ENCODE data around the gene UBE2E2. TPM values are rescaled to one million over a fixed set of nuclear protein-coding genes. Genes with fewer than 3 reads are reported as not detected.

The UBE2E2 gene
- polyA plus RNA-seq, 1 donor from 2014 or later, result 19.8 TPM

DNA sequence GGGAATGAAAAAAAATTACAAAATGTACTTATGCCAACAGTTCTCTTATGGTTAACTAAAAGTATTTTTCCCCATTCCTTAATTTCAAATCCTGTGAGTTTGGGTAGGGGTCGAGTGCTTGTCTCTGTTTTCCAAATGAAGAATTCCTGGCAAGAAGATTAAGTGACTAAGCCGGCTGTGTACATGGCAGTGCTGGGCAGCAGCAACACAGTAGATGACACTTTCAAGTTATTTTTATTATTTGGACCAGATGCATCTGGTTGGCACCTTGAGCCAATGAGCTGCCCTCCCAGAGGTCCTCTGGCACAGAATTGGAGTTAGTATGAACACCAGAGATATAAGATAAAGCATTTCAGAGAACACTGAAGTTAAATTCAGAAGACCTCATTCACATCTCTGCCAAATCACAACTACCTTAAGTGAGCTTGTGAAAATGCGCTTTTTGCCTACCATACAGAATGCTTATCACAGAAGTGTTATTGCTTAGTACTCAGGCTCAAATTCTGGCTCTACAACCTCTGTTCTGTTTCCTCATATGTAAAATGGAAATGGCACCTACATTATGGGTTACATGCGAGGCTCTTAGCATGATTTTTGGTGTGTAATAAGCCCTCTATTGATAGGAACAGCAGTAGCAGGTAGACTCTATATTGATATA lies 256.9 kb downstream of the UBE2E2 start:
- Histone ChIP-seq H3K27ac (ENCODE audit: low read length) (no peak overlapping the region), H3K9me3 (ENCODE audit: low read length) (no peaks in the 10 kb centered on the region), H3K9me2 (ENCODE audit: insufficient read depth, low read length) (no peaks in the 10 kb centered on the region), H3K79me2 (replicated peaks; ENCODE audit: insufficient read depth, low read length) (no peaks in the 10 kb centered on the region), H3K27me3 (ENCODE audit: insufficient read depth, low read depth, low read length) (no peaks in the 10 kb centered on the region), H3F3A (ENCODE audit: insufficient read depth, low read length, poor library complexity, severe bottlenecking) (no peaks in the 10 kb centered on the region), H4K20me1 (ENCODE audit: insufficient read depth) (no peaks in the 10 kb centered on the region), H3K36me3 (ENCODE audit: insufficient read depth, low read length) (no peaks in the 10 kb centered on the region), H3K4me3 (ENCODE audit: low read length) (no peak overlapping the region), H3K9ac (ENCODE audit: low read length) (no peak overlapping the region), H3K4me2 (ENCODE audit: low read length) (no peak overlapping the region), H2AFZ (ENCODE audit: low read depth, low read length) (no peak overlapping the region)
- TF ChIP-seq, protein P1, sequence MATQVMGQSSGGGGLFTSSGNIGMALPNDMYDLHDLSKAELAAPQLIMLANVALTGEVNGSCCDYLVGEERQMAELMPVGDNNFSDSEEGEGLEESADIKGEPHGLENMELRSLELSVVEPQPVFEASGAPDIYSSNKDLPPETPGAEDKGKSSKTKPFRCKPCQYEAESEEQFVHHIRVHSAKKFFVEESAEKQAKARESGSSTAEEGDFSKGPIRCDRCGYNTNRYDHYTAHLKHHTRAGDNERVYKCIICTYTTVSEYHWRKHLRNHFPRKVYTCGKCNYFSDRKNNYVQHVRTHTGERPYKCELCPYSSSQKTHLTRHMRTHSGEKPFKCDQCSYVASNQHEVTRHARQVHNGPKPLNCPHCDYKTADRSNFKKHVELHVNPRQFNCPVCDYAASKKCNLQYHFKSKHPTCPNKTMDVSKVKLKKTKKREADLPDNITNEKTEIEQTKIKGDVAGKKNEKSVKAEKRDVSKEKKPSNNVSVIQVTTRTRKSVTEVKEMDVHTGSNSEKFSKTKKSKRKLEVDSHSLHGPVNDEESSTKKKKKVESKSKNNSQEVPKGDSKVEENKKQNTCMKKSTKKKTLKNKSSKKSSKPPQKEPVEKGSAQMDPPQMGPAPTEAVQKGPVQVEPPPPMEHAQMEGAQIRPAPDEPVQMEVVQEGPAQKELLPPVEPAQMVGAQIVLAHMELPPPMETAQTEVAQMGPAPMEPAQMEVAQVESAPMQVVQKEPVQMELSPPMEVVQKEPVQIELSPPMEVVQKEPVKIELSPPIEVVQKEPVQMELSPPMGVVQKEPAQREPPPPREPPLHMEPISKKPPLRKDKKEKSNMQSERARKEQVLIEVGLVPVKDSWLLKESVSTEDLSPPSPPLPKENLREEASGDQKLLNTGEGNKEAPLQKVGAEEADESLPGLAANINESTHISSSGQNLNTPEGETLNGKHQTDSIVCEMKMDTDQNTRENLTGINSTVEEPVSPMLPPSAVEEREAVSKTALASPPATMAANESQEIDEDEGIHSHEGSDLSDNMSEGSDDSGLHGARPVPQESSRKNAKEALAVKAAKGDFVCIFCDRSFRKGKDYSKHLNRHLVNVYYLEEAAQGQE (IDR thresholded peaks at IDR 0.05; ENCODE audit: borderline replicate concordance), result no peak
- TF ChIP-seq TAF1 (IDR thresholded peaks at IDR 0.05; ENCODE audit: low read depth) (no peak), MXI1 (conservative IDR thresholded peaks at IDR 0.05; ENCODE audit: poor library complexity, severe bottlenecking) (no peak), SMC3 (conservative IDR thresholded peaks at IDR 0.05; ENCODE audit: poor library complexity) (no peak), POLR2AphosphoS5 (IDR thresholded peaks at IDR 0.05) (no peak), EP300 (conservative IDR thresholded peaks at IDR 0.05; ENCODE audit: poor library complexity, severe bottlenecking) (no peak), EZH2 (IDR thresholded peaks at IDR 0.05; ENCODE audit: borderline replicate concordance, insufficient read depth, low read length, poor library complexity, severe bottlenecking) (no peak), RAD21 (conservative IDR thresholded peaks at IDR 0.05) (no peak)
- TF ChIP-seq, protein P2, sequence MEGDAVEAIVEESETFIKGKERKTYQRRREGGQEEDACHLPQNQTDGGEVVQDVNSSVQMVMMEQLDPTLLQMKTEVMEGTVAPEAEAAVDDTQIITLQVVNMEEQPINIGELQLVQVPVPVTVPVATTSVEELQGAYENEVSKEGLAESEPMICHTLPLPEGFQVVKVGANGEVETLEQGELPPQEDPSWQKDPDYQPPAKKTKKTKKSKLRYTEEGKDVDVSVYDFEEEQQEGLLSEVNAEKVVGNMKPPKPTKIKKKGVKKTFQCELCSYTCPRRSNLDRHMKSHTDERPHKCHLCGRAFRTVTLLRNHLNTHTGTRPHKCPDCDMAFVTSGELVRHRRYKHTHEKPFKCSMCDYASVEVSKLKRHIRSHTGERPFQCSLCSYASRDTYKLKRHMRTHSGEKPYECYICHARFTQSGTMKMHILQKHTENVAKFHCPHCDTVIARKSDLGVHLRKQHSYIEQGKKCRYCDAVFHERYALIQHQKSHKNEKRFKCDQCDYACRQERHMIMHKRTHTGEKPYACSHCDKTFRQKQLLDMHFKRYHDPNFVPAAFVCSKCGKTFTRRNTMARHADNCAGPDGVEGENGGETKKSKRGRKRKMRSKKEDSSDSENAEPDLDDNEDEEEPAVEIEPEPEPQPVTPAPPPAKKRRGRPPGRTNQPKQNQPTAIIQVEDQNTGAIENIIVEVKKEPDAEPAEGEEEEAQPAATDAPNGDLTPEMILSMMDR (IDR thresholded peaks at IDR 0.05; ENCODE audit: poor library complexity, severe bottlenecking), result no peak

DNA sequence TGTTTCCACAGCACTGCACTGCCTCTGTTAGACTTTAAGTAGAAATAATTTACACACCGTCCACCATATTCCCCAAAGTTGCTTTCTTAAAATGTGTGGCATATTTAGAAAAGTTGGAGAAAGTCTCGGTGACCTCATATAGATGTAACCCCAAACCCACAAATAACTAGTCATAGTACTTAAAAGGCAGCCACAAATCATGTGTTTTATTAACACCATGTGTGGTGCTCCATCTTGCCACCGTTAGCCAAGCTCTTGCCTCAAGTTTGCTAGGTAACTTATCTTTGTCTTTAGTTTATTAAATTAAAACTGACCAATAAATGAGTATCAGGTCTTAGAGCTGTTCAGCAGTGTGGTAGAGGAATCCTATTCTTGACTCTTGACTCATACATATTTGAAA lies 257.9 kb downstream of the UBE2E2 start:
- no peak overlapping the region for H3K9ac ChIP-seq (ENCODE audit: low read length)
- no peaks in the 10 kb centered on the region for H3K79me2 ChIP-seq (replicated peaks; ENCODE audit: insufficient read depth, low read length)

More for the DNA sequence above, 257.9 kb downstream of the UBE2E2 start:
- TF ChIP-seq RAD21 (conservative IDR thresholded peaks at IDR 0.05), result no peak
- TF ChIP-seq SMC3 (conservative IDR thresholded peaks at IDR 0.05; ENCODE audit: poor library complexity), result no peak
- TF ChIP-seq, protein P1 (IDR thresholded peaks at IDR 0.05; ENCODE audit: borderline replicate concordance), result no peak
- TF ChIP-seq EP300 (conservative IDR thresholded peaks at IDR 0.05; ENCODE audit: poor library complexity, severe bottlenecking), result no peak
- no peak for TF ChIP-seq POLR2AphosphoS5 (IDR thresholded peaks at IDR 0.05)
- TF ChIP-seq EZH2 (IDR thresholded peaks at IDR 0.05; ENCODE audit: borderline replicate concordance, insufficient read depth, low read length, poor library complexity, severe bottlenecking), result no peak
- TF ChIP-seq MXI1 (conservative IDR thresholded peaks at IDR 0.05; ENCODE audit: poor library complexity, severe bottlenecking), result no peak
- Histone ChIP-seq H3K9me3 (ENCODE audit: low read length) (no peaks in the 10 kb centered on the region), H3K36me3 (ENCODE audit: insufficient read depth, low read length) (no peaks in the 10 kb centered on the region), H4K20me1 (ENCODE audit: insufficient read depth) (no peaks in the 10 kb centered on the region), H3K27me3 (ENCODE audit: insufficient read depth, low read depth, low read length) (no peaks in the 10 kb centered on the region), H2AFZ (ENCODE audit: low read depth, low read length) (no peak overlapping the region), H3K4me3 (ENCODE audit: low read length) (no peak overlapping the region), H3K4me2 (ENCODE audit: low read length) (no peak overlapping the region), H3K9me2 (ENCODE audit: insufficient read depth, low read length) (no peaks in the 10 kb centered on the region), H3K27ac (ENCODE audit: low read length) (no peak overlapping the region), H3F3A (ENCODE audit: insufficient read depth, low read length, poor library complexity, severe bottlenecking) (no peaks in the 10 kb centered on the region)
